ENCODE results near the gene ATP9B.
A peak's percentile ranks its signal among the peaks of the same experiment; 100 is the strongest.

Gene ATP9B

DNA sequence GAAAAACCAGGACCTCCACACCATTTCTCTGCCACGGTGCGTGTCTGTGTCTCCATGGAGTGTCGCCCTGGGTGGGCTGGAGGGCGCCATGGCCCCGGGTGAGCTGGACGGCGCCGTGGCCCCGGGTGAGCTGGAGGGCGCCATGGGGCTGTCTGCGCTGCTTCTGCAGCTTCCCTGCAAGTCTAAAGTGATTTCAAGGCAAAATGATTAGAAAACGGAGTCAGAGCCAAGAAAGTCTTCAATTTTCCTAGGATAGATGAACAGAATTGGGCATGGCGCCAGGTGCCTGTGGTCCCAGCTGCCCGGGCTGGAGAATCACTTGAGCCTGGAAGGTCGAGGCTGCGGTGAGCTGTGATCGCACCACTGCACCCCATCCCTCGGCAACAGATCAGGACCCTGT lies 298.8 kb downstream of the ATP9B start:
- no peak for DNase-seq (ENCODE audit: low spot score)
- TF ChIP-seq, protein P1, sequence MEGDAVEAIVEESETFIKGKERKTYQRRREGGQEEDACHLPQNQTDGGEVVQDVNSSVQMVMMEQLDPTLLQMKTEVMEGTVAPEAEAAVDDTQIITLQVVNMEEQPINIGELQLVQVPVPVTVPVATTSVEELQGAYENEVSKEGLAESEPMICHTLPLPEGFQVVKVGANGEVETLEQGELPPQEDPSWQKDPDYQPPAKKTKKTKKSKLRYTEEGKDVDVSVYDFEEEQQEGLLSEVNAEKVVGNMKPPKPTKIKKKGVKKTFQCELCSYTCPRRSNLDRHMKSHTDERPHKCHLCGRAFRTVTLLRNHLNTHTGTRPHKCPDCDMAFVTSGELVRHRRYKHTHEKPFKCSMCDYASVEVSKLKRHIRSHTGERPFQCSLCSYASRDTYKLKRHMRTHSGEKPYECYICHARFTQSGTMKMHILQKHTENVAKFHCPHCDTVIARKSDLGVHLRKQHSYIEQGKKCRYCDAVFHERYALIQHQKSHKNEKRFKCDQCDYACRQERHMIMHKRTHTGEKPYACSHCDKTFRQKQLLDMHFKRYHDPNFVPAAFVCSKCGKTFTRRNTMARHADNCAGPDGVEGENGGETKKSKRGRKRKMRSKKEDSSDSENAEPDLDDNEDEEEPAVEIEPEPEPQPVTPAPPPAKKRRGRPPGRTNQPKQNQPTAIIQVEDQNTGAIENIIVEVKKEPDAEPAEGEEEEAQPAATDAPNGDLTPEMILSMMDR (IDR thresholded peaks at IDR 0.05; ENCODE audit: extremely low read depth, insufficient read depth, missing control alignments) = no peak
- in situ Hi-C loops (cut with MboI; ENCODE audit: low pct_unique_long_range_greater_than_20kb, low sequenced_read_pairs, unreplicated experiment) = no loop called here

DNA sequence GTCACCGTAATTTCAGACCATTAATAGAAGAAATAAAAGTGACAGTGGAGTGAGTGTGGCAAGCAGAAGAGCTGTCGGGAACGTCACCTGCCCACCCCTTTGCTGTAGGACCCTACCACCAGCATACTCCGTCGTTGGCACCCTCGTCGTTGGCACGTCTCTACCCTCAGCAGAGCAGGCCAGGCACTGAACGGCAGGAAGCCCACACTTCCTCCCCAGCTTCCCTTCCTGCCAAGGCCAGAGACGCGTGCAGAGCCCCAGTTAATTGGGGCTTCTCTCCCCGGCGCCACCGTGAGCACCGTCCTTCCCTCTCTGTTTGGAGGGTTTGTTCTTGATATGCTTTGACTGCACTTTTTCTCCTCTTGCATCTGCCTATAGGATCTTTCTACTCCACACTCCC lies 299.5 kb downstream of the ATP9B start:
- TF ChIP-seq, protein P1 (IDR thresholded peaks at IDR 0.05; ENCODE audit: extremely low read depth, insufficient read depth, missing control alignments) = no peak
- in situ Hi-C loops (cut with MboI; ENCODE audit: low pct_unique_long_range_greater_than_20kb, low sequenced_read_pairs, unreplicated experiment) = no loop called here
- DNase-seq (ENCODE audit: low spot score) = no peak

DNA sequence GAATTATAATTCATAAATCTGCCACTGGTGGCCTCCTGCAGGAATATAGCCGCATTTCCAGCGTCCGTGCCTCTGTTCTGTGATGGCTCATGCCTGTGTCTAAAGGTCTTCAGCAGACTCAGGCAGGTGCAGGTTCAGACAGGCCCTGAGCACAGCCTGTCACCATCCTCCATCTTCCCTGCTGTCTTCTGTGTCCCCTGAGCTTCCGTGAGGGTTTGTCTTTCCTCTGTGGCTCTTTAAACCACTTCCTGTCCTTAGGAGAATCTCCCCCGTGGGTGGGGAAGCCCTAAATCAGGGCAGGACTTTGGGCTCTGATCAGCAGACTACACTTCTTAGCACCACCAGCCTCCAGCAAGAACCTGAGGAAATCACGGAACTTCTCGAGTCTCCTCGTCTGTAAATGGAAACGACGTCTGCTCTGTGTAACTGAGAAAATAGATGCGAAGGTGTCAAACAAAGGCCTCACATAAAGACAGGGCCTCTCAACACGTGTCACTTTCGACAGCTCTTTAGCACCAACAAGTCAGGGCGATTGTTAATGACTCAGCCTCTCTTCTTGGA lies 302.4 kb downstream of the ATP9B start:
- in situ Hi-C loops (cut with MboI; ENCODE audit: low pct_unique_long_range_greater_than_20kb, low sequenced_read_pairs, unreplicated experiment) = loop anchor here (10.0 kb wide), 2 partner anchors 163 to 273 kb away; no protein-coding TSS in a partner anchor
- DNase-seq (ENCODE audit: low spot score) = peak; percentile 56
- TF ChIP-seq, protein P1 (IDR thresholded peaks at IDR 0.05; ENCODE audit: extremely low read depth, insufficient read depth, missing control alignments) = no peak

DNA sequence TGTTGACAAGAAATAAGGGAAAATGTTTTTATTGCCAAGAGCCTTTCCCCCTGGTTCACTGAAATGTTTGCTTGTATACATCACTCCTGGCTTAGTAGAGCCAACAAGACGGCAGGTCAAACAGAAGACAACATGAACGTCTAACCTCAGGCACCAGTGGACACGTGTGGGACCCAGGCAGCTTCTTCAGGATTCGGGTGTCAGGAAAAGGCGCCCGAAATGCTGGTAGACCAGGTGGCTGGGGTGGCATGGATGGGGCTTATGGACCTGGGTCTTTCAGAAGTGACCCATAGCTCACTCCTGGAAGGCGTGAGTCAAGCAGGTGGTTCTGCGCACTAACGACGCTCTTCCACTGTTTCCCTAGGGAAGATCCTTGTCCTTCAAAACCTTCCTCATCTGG lies 303.3 kb downstream of the ATP9B start:
- no peak for DNase-seq (ENCODE audit: low spot score)

DNA sequence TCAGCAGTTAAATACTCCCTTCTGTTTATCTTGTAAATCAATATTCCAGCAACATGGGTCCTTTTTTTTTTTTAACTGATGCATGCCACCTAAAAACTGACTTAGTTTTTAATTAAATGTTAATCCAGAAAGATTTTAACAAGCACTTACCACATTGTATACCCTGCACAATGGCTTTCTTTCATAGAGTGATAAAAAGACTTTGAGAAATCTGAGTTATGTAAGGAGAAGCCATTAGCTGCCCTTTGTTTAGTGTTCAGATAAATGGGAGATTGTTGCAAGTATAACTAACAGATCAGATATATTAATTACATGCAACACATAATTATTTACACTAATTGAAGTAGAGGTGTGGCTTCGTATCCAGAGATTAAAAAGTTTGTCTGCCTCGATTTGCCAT lies 303.8 kb downstream of the ATP9B start:
- TF ChIP-seq, protein P1 (IDR thresholded peaks at IDR 0.05; ENCODE audit: extremely low read depth, insufficient read depth, missing control alignments) = no peak
- no peak for DNase-seq (ENCODE audit: low spot score)
- in situ Hi-C loops (cut with MboI; ENCODE audit: low pct_unique_long_range_greater_than_20kb, low sequenced_read_pairs, unreplicated experiment) = loop anchor here (10.0 kb wide), 2 partner anchors 162 to 272 kb away; no protein-coding TSS in a partner anchor

More for the DNA sequence above, 303.3 kb downstream of the ATP9B start:
- in situ Hi-C loops (cut with MboI; ENCODE audit: low pct_unique_long_range_greater_than_20kb, low sequenced_read_pairs, unreplicated experiment) = loop anchor here (10.0 kb wide), 2 partner anchors 162 to 272 kb away; no protein-coding TSS in a partner anchor
- TF ChIP-seq, protein P1 (IDR thresholded peaks at IDR 0.05; ENCODE audit: extremely low read depth, insufficient read depth, missing control alignments) = no peak

DNA sequence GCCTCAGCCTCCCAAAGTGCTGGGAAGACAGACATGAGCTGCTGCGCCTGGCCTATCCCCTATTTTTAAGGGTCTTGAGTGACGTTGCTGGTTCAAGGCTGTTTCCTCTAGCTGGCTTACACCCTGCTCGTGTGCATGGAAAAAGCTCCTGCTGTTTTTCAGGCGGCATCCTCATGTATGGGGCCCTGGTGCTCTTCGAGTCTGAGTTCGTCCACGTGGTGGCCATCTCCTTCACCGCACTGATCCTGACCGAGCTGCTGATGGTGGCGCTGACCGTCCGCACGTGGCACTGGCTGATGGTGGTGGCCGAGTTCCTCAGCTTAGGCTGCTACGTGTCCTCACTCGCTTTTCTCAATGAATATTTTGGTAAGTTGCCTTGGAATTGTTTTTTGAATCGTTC lies 304.5 kb downstream of the ATP9B start:
- in situ Hi-C loops (cut with MboI; ENCODE audit: low pct_unique_long_range_greater_than_20kb, low sequenced_read_pairs, unreplicated experiment) = loop anchor here (10.0 kb wide), 2 partner anchors 161 to 271 kb away; no protein-coding TSS in a partner anchor
- TF ChIP-seq, protein P1 (IDR thresholded peaks at IDR 0.05; ENCODE audit: extremely low read depth, insufficient read depth, missing control alignments) = no peak
- no peak for DNase-seq (ENCODE audit: low spot score)

Data from GM13977 (cell line).